SK-N-SH treated with all-trans-retinoic acid at 6 μM for 48 hours (cell line): ENCODE data around the gene ZNF554.

ENCODE experiments used
- ATAC-seq: fragments of 200-7000 bp; cut with Tn5 transposase; 3 replicates; pipeline ENCODE4 v1.9.1; 2020; ENCODE audit warnings: mild to moderate bottlenecking, moderate library complexity
- ARNTL ChIP-seq: fragments of 450-650 bp; formaldehyde crosslinking; IDR thresholded peaks from 2 replicates; pipeline ENCODE4 v1.5.0; 2020; ENCODE audit warnings: low read depth, mild to moderate bottlenecking, moderate library complexity, borderline replicate concordance
- BACH2 ChIP-seq: fragments of 250-450 bp; sonication (Bioruptor Pico); IDR thresholded peaks from 2 replicates; pipeline ENCODE4 v1.9.0; 2021; ENCODE audit warnings: mild to moderate bottlenecking, borderline replicate concordance
- CSDC2 ChIP-seq: fragments of 250-450 bp; sonication (Bioruptor Pico); IDR thresholded peaks from 2 replicates; pipeline ENCODE4 v1.5.0; 2020; ENCODE audit warnings: mild to moderate bottlenecking, moderate library complexity
- ESRRG ChIP-seq: fragments of 250-450 bp; sonication (Bioruptor Pico); IDR thresholded peaks from 2 replicates; pipeline ENCODE4 v1.6.1; 2021; ENCODE audit warnings: mild to moderate bottlenecking
- GLIS3 ChIP-seq: fragments of 250-450 bp; sonication (Bioruptor Pico); IDR thresholded peaks from 2 replicates; pipeline ENCODE4 v1.5.0; 2020; ENCODE audit warnings: mild to moderate bottlenecking, moderate library complexity
- OSR1 ChIP-seq: fragments of 250-450 bp; sonication (Bioruptor Pico); IDR thresholded peaks from 2 replicates; pipeline ENCODE4 v1.8.0; 2022; ENCODE audit warnings: moderate library complexity, mild to moderate bottlenecking, inconsistent platforms
- PPARA ChIP-seq: fragments of 250-450 bp; sonication (Bioruptor Pico); IDR thresholded peaks from 2 replicates; pipeline ENCODE4 v1.5.0; 2020; ENCODE audit warnings: mild to moderate bottlenecking, borderline replicate concordance
- RARB ChIP-seq: fragments of 250-450 bp; sonication (Bioruptor Pico); IDR thresholded peaks from 2 replicates; pipeline ENCODE4 v1.8.0; 2021; ENCODE audit warnings: mild to moderate bottlenecking, moderate library complexity
- SNAI2 ChIP-seq: fragments of 250-450 bp; sonication (Bioruptor Pico); IDR thresholded peaks from 2 replicates; pipeline ENCODE4 v1.5.0; 2020; ENCODE audit warnings: mild to moderate bottlenecking, moderate library complexity
- TCF4 ChIP-seq: fragments of 250-450 bp; sonication (Bioruptor Pico); IDR thresholded peaks from 2 replicates; pipeline ENCODE4 v1.8.0; 2021; ENCODE audit warnings: mild to moderate bottlenecking, moderate library complexity, borderline replicate concordance
- TOX ChIP-seq: fragments of 250-450 bp; sonication (Bioruptor Pico); IDR thresholded peaks from 2 replicates; pipeline ENCODE4 v1.8.0; 2021; ENCODE audit warnings: mild to moderate bottlenecking, moderate library complexity, borderline replicate concordance
- ZC3H10 ChIP-seq: fragments of 250-450 bp; sonication (Bioruptor Pico); IDR thresholded peaks from 2 replicates; pipeline ENCODE4 v1.5.1; 2021; ENCODE audit warnings: mild to moderate bottlenecking, moderate library complexity
- ZFP3 ChIP-seq: fragments of 250-450 bp; sonication (Bioruptor Pico); IDR thresholded peaks from 2 replicates; pipeline ENCODE4 v1.5.0; 2020; ENCODE audit warnings: mild to moderate bottlenecking, moderate library complexity
- ZFP30 ChIP-seq: fragments of 450-650 bp; formaldehyde crosslinking; IDR thresholded peaks from 2 replicates; pipeline ENCODE4 v1.5.0; 2022; ENCODE audit warnings: mild to moderate bottlenecking, moderate library complexity
- ZNF565 ChIP-seq: fragments of 450-650 bp; formaldehyde crosslinking; conservative IDR thresholded peaks from 2 replicates; pipeline ENCODE4 v1.5.0; 2020; ENCODE audit warnings: low read depth, mild to moderate bottlenecking, moderate library complexity
- ZNF70 ChIP-seq: fragments of 450-650 bp; formaldehyde crosslinking; IDR thresholded peaks from 2 replicates; pipeline ENCODE4 v1.5.0; 2020; ENCODE audit warnings: mild to moderate bottlenecking, moderate library complexity
- ZNF8 ChIP-seq: fragments of 450-650 bp; formaldehyde crosslinking; IDR thresholded peaks from 2 replicates; pipeline ENCODE4 v1.5.0; 2020; ENCODE audit warnings: mild to moderate bottlenecking, moderate library complexity
- TF ChIP-seq, protein P1 (sequence below): fragments of 250-450 bp; sonication (Bioruptor Pico); IDR thresholded peaks from 2 replicates; pipeline ENCODE4 v1.5.1; 2020; ENCODE audit warnings: low read depth, mild to moderate bottlenecking, moderate library complexity
- TF ChIP-seq, protein P2 (sequence below): fragments of 250-450 bp; sonication (Bioruptor Pico); IDR thresholded peaks from 2 replicates; pipeline ENCODE4 v1.5.1; 2021; ENCODE audit warnings: mild to moderate bottlenecking, moderate library complexity
- TF ChIP-seq, protein P3 (sequence below): fragments of 250-450 bp; sonication (Bioruptor Pico); IDR thresholded peaks from 2 replicates; pipeline ENCODE4 v1.8.0; 2020; ENCODE audit warnings: mild to moderate bottlenecking, moderate library complexity, borderline replicate concordance
- TF ChIP-seq, protein P4 (sequence below): fragments of 250-450 bp; sonication (Bioruptor Pico); IDR thresholded peaks from 2 replicates; pipeline ENCODE4 v1.8.0; 2021; ENCODE audit warnings: low read depth, mild to moderate bottlenecking, moderate library complexity, borderline replicate concordance
- TF ChIP-seq, protein P5 (sequence below): fragments of 250-450 bp; sonication (Bioruptor Pico); IDR thresholded peaks from 2 replicates; pipeline ENCODE4 v1.5.0; 2020; ENCODE audit warnings: mild to moderate bottlenecking, moderate library complexity

Gene ZNF554

DNA sequence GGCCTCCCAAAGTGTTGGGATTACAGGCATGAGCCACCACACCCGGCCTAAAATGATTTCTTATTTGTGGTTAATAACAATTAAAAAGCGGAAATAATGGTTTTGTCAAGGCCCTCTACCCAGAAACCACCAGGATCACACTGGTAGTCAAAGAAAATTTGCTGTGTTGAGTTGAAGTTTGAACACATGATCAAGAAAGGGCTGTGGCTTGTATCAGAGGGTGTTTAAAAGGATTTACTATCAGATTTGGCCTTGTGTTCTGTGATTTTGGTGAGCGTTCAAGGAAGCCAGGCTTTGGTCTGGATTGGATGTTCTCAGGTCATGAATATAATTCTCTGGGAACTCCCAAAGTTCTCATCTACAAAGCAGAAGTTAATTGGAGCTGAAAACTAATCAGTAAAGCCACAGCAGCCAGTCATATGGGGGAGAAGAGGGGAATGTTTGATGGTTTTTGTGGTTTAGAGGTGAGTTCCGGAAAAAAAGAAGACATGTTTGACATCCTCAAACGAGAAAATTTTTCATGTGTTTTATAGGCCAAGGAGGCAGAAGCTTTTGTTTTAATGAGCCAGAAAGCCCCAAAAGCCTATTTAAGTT is 36.9 kb downstream of the ZNF554 start (continued):
- no peak for TF ChIP-seq BACH2 (CRISPR knock-in tag)
- TF ChIP-seq ZFP30 (CRISPR knock-in tag), result no peak
- no peak for TF ChIP-seq RARB (CRISPR knock-in tag)
- no peak for TF ChIP-seq CSDC2 (CRISPR knock-in tag)
- no peak for TF ChIP-seq TCF4 (CRISPR knock-in tag)
- TF ChIP-seq ZNF8 (CRISPR knock-in tag), result no peak
- TF ChIP-seq ZNF565, result no peak
- TF ChIP-seq ZC3H10, result no peak
- TF ChIP-seq, protein P1, sequence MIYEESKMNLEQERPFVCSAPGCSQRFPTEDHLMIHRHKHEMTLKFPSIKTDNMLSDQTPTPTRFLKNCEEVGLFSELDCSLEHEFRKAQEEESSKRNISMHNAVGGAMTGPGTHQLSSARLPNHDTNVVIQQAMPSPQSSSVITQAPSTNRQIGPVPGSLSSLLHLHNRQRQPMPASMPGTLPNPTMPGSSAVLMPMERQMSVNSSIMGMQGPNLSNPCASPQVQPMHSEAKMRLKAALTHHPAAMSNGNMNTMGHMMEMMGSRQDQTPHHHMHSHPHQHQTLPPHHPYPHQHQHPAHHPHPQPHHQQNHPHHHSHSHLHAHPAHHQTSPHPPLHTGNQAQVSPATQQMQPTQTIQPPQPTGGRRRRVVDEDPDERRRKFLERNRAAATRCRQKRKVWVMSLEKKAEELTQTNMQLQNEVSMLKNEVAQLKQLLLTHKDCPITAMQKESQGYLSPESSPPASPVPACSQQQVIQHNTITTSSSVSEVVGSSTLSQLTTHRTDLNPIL (CRISPR knock-in tag), result no peak
- no peak for TF ChIP-seq ZFP3 (CRISPR knock-in tag)
- no peak for TF ChIP-seq ARNTL
- TF ChIP-seq TOX, result no peak
- TF ChIP-seq, all 23 proteins: peak for 0

DNA sequence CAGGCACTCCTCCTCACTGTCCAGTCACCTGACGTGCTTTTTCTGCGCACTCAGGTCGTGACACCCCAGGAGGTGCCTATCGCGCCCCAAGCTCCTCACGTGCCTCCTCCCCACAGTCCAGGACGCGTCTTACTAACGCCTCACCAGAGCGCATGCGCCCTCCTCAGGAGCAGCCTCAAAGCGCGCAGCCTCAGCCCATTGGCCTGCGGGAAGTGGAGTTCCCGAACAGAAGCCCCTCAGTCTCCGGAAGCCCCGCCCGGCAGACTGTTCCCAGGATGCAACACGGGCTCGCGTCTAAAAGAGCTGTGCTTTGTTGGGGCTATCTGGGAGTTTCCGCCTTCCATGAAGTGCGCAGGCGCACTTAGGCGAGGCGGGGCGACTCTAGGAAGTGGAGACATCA is 39.2 kb downstream of the ZNF554 start:
- TF ChIP-seq BACH2 (CRISPR knock-in tag), result no peak
- TF ChIP-seq, protein P1 (CRISPR knock-in tag), result no peak
- no peak; the same call in 2 of the 3 replicates for ATAC-seq

DNA sequence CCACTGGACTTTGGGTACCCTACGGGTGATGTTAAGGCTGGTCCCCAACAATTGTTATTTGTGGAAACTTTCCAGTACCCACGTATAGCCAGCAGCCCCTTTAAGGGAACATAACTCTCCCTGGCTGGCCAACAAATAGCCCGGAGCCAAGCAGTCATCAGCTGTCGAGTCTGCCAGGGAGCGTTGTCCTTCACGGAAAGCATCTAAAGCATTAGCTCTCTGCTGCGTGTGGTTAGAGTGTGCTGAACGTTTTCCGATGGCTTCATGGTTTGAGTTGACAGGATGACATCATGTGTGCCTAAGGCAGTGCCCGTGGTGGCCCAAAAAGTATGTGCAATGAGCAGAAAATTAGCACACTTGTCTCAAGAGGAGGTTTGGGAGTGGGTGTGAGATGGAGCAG is 44.1 kb downstream of the ZNF554 start:
- TF ChIP-seq PPARA (CRISPR knock-in tag) (no peak), ESRRG (CRISPR knock-in tag) (no peak), RARB (CRISPR knock-in tag) (no peak), TOX (no peak)
- no peak for ATAC-seq

DNA sequence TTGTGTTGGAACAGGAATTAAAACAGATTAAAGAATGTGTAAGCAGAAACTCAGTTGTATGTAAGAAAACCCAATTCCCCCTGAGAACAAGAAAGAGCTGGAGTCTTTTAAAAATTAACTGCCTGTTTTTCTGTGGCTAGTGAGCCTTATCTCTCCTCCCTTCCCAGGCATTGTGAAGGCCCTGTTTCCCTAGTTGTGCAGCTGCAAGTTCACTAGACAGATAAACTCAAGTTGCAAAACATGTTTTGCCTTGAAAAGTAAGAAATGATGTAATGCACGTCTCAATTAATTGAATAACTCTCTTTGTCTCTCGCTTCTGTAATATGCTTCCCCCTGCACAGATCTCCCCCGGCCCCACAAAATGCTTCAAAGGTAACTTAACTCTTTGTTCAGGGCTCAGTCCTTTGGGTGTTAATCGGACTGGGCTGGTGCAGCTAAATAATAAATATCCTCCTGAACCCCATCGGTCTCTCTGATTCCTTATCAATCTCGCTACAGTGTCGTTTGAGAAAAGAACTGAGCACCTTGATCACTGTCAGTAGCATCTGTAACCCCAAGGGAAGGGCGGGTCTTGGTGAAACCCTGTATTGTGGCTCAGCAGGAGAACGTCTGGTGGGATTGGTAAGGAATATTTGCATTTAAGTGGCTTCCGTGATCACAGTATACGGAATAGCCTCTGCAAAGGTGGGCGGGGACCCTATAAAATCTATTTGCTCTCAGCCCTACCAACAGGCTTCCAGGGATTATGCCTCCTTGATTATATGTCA is 45.8 kb downstream of the ZNF554 start:
- ATAC-seq, result no peak
- no peak for TF ChIP-seq ARNTL
- no peak for TF ChIP-seq GLIS3
- TF ChIP-seq ZNF565, result no peak
- TF ChIP-seq, protein P2, sequence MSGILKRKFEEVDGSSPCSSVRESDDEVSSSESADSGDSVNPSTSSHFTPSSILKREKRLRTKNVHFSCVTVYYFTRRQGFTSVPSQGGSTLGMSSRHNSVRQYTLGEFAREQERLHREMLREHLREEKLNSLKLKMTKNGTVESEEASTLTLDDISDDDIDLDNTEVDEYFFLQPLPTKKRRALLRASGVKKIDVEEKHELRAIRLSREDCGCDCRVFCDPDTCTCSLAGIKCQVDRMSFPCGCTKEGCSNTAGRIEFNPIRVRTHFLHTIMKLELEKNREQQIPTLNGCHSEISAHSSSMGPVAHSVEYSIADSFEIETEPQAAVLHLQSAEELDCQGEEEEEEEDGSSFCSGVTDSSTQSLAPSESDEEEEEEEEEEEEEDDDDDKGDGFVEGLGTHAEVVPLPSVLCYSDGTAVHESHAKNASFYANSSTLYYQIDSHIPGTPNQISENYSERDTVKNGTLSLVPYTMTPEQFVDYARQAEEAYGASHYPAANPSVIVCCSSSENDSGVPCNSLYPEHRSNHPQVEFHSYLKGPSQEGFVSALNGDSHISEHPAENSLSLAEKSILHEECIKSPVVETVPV (CRISPR knock-in tag), result no peak
- TF ChIP-seq SNAI2, result no peak
- no peak for TF ChIP-seq TCF4 (CRISPR knock-in tag)
- TF ChIP-seq ZNF70 (CRISPR knock-in tag), result no peak
- no peak for TF ChIP-seq BACH2 (CRISPR knock-in tag)
- no peak for TF ChIP-seq ZFP30 (CRISPR knock-in tag)
- no peak for TF ChIP-seq TOX
- TF ChIP-seq, protein P1 (CRISPR knock-in tag), result no peak
- TF ChIP-seq, protein P3, sequence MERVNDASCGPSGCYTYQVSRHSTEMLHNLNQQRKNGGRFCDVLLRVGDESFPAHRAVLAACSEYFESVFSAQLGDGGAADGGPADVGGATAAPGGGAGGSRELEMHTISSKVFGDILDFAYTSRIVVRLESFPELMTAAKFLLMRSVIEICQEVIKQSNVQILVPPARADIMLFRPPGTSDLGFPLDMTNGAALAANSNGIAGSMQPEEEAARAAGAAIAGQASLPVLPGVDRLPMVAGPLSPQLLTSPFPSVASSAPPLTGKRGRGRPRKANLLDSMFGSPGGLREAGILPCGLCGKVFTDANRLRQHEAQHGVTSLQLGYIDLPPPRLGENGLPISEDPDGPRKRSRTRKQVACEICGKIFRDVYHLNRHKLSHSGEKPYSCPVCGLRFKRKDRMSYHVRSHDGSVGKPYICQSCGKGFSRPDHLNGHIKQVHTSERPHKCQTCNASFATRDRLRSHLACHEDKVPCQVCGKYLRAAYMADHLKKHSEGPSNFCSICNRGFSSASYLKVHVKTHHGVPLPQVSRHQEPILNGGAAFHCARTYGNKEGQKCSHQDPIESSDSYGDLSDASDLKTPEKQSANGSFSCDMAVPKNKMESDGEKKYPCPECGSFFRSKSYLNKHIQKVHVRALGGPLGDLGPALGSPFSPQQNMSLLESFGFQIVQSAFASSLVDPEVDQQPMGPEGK (CRISPR knock-in tag), result no peak
- TF ChIP-seq, protein P4, sequence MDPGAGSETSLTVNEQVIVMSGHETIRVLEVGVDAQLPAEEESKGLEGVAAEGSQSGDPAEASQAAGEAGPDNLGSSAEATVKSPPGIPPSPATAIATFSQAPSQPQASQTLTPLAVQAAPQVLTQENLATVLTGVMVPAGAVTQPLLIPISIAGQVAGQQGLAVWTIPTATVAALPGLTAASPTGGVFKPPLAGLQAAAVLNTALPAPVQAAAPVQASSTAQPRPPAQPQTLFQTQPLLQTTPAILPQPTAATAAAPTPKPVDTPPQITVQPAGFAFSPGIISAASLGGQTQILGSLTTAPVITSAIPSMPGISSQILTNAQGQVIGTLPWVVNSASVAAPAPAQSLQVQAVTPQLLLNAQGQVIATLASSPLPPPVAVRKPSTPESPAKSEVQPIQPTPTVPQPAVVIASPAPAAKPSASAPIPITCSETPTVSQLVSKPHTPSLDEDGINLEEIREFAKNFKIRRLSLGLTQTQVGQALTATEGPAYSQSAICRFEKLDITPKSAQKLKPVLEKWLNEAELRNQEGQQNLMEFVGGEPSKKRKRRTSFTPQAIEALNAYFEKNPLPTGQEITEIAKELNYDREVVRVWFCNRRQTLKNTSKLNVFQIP, result no peak
- no peak for TF ChIP-seq PPARA (CRISPR knock-in tag)
- TF ChIP-seq ZFP3 (CRISPR knock-in tag), result no peak
- no peak for TF ChIP-seq ZNF8 (CRISPR knock-in tag)
- no peak for TF ChIP-seq OSR1 (CRISPR knock-in tag)
- TF ChIP-seq, protein P5, sequence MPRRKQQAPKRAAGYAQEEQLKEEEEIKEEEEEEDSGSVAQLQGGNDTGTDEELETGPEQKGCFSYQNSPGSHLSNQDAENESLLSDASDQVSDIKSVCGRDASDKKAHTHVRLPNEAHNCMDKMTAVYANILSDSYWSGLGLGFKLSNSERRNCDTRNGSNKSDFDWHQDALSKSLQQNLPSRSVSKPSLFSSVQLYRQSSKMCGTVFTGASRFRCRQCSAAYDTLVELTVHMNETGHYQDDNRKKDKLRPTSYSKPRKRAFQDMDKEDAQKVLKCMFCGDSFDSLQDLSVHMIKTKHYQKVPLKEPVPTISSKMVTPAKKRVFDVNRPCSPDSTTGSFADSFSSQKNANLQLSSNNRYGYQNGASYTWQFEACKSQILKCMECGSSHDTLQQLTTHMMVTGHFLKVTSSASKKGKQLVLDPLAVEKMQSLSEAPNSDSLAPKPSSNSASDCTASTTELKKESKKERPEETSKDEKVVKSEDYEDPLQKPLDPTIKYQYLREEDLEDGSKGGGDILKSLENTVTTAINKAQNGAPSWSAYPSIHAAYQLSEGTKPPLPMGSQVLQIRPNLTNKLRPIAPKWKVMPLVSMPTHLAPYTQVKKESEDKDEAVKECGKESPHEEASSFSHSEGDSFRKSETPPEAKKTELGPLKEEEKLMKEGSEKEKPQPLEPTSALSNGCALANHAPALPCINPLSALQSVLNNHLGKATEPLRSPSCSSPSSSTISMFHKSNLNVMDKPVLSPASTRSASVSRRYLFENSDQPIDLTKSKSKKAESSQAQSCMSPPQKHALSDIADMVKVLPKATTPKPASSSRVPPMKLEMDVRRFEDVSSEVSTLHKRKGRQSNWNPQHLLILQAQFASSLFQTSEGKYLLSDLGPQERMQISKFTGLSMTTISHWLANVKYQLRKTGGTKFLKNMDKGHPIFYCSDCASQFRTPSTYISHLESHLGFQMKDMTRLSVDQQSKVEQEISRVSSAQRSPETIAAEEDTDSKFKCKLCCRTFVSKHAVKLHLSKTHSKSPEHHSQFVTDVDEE, result no peak
- TF ChIP-seq ESRRG (CRISPR knock-in tag), result no peak
- TF ChIP-seq RARB (CRISPR knock-in tag), result no peak
